Measurements from ENCODE around the gene ZNF813. TPM values are rescaled to one million over a fixed set of nuclear protein-coding genes. Genes with fewer than 3 reads are reported as not detected.
"Not testable (repeated sequence)": the region's sequence is repeated elsewhere in the genome, so short reads cannot be mapped to it uniquely, and the experiment has no call there.

The ZNF813 gene
- polyA plus RNA-seq, result under 1 TPM; 0.82 to 0.96 TPM

GRCh38 chr19:53467485-53468262 is at the start of gene ZNF813:
TSS of gene ZNF813 (plus strand) at chr19:53467733. CDS start at chr19:53483823, 16,090 bp downstream.
- peaks cover 0 to 8% of the 10 kb centered on the region in 2 donors for H3K9me3 ChIP-seq (ENCODE audit: control insufficient read depth in 2 of 2, insufficient read depth in 1 of 2, low read depth in 1 of 2, low read length in 1 of 2)
- H3K4me1 ChIP-seq (ENCODE audit: control insufficient read depth in 2 of 2, insufficient read depth in 2 of 2, low read length in 1 of 2), result no peaks in the 10 kb centered on the region
- H3K36me3 ChIP-seq (ENCODE audit: control insufficient read depth in 2 of 2, insufficient read depth in 2 of 2, low read length in 1 of 2), result no peaks in the 10 kb centered on the region
- H3K27me3 ChIP-seq (ENCODE audit: control insufficient read depth in 1 of 2, insufficient read depth in 2 of 2, low read length in 2 of 2), result no peaks in the 10 kb centered on the region
- peak within 1 kb of the TSS; percentile 64 to 91 for H3K27ac ChIP-seq (ENCODE audit: low read depth in 2 of 2, low read length in 1 of 2)
- whole genome bisulfite sequencing, 2 donors, result 0 to 1% methylated on average over 55 of the region's 55 CpGs
- peak within 1 kb of the TSS; percentile 62 to 81 for H3K4me3 ChIP-seq (ENCODE audit: low read depth in 1 of 2, low read length in 2 of 2)

- not testable (repeated sequence) for H3K4me1 ChIP-seq (ENCODE audit: control insufficient read depth in 2 of 2, insufficient read depth in 2 of 2, low read length in 1 of 2); H3K36me3 ChIP-seq (ENCODE audit: control insufficient read depth in 2 of 2, insufficient read depth in 2 of 2, low read length in 1 of 2); H3K27me3 ChIP-seq (ENCODE audit: control insufficient read depth in 1 of 2, insufficient read depth in 2 of 2, low read length in 2 of 2); H3K9me3 ChIP-seq (ENCODE audit: control insufficient read depth in 2 of 2, insufficient read depth in 1 of 2, low read depth in 1 of 2, low read length in 1 of 2); H3K4me3 ChIP-seq (ENCODE audit: low read depth in 1 of 2, low read length in 2 of 2); H3K27ac ChIP-seq (ENCODE audit: low read depth in 2 of 2, low read length in 1 of 2)
- WGBS, 2 donors, result 62 to 66% methylated on average over 11 of the region's 11 CpGs
These were observed 46.8 kb upstream of the ZNF813 start for GRCh38 chr19:53420520-53421315.

- Histone ChIP-seq H3K27ac (ENCODE audit: low read depth in 2 of 2, low read length in 1 of 2) (no peak overlapping the region), H3K9me3 (ENCODE audit: control insufficient read depth in 2 of 2, insufficient read depth in 1 of 2, low read depth in 1 of 2, low read length in 1 of 2) (no peaks in the 10 kb centered on the region), H3K36me3 (ENCODE audit: control insufficient read depth in 2 of 2, insufficient read depth in 2 of 2, low read length in 1 of 2) (no peaks in the 10 kb centered on the region), H3K27me3 (ENCODE audit: control insufficient read depth in 1 of 2, insufficient read depth in 2 of 2, low read length in 2 of 2) (no peaks in the 10 kb centered on the region), H3K4me3 (ENCODE audit: low read depth in 1 of 2, low read length in 2 of 2) (no peak overlapping the region), H3K4me1 (ENCODE audit: control insufficient read depth in 2 of 2, insufficient read depth in 2 of 2, low read length in 1 of 2) (no peaks in the 10 kb centered on the region)
- WGBS, 2 donors, result 83 to 88% methylated on average over 5 of the region's 5 CpGs
These were observed 45.0 kb upstream of the ZNF813 start for GRCh38 chr19:53422551-53422950.

- not testable (repeated sequence) for H3K36me3 ChIP-seq (ENCODE audit: control insufficient read depth in 2 of 2, insufficient read depth in 2 of 2, low read length in 1 of 2); H3K4me3 ChIP-seq (ENCODE audit: low read depth in 1 of 2, low read length in 2 of 2); H3K27ac ChIP-seq (ENCODE audit: low read depth in 2 of 2, low read length in 1 of 2); H3K4me1 ChIP-seq (ENCODE audit: control insufficient read depth in 2 of 2, insufficient read depth in 2 of 2, low read length in 1 of 2); H3K27me3 ChIP-seq (ENCODE audit: control insufficient read depth in 1 of 2, insufficient read depth in 2 of 2, low read length in 2 of 2); H3K9me3 ChIP-seq (ENCODE audit: control insufficient read depth in 2 of 2, insufficient read depth in 1 of 2, low read depth in 1 of 2, low read length in 1 of 2)
- WGBS, 2 donors, result 14 to 20% methylated on average over 7 to 8 of the region's 13 CpGs
These were observed 44.5 kb upstream of the ZNF813 start for GRCh38 chr19:53423074-53423473.

GRCh38 chr19:53423680-53424079 is 43.9 kb upstream of the ZNF813 start:
- H3K9me3 ChIP-seq (ENCODE audit: control insufficient read depth in 2 of 2, insufficient read depth in 1 of 2, low read depth in 1 of 2, low read length in 1 of 2); H3K4me3 ChIP-seq (ENCODE audit: low read depth in 1 of 2, low read length in 2 of 2); H3K27ac ChIP-seq (ENCODE audit: low read depth in 2 of 2, low read length in 1 of 2); H3K4me1 ChIP-seq (ENCODE audit: control insufficient read depth in 2 of 2, insufficient read depth in 2 of 2, low read length in 1 of 2); H3K36me3 ChIP-seq (ENCODE audit: control insufficient read depth in 2 of 2, insufficient read depth in 2 of 2, low read length in 1 of 2); H3K27me3 ChIP-seq (ENCODE audit: control insufficient read depth in 1 of 2, insufficient read depth in 2 of 2, low read length in 2 of 2): not testable (repeated sequence)
- 44 to 53% methylated on average over 8 of the region's 8 CpGs for WGBS, 2 donors

GRCh38 chr19:53424968-53425597 is 42.5 kb upstream of the ZNF813 start:
- no peak overlapping the region for H3K27ac ChIP-seq (ENCODE audit: low read depth in 2 of 2, low read length in 1 of 2)
- H3K4me3 ChIP-seq (ENCODE audit: low read depth in 1 of 2, low read length in 2 of 2), result no peak overlapping the region
- WGBS, 2 donors, result 25 to 28% methylated on average over 9 of the region's 9 CpGs
- H3K27me3 ChIP-seq (ENCODE audit: control insufficient read depth in 1 of 2, insufficient read depth in 2 of 2, low read length in 2 of 2), result no peaks in the 10 kb centered on the region
- no peaks in the 10 kb centered on the region for H3K4me1 ChIP-seq (ENCODE audit: control insufficient read depth in 2 of 2, insufficient read depth in 2 of 2, low read length in 1 of 2)
- no peaks in the 10 kb centered on the region for H3K9me3 ChIP-seq (ENCODE audit: control insufficient read depth in 2 of 2, insufficient read depth in 1 of 2, low read depth in 1 of 2, low read length in 1 of 2)
- H3K36me3 ChIP-seq (ENCODE audit: control insufficient read depth in 2 of 2, insufficient read depth in 2 of 2, low read length in 1 of 2), result no peaks in the 10 kb centered on the region

GRCh38 chr19:53431399-53432087 is 36.0 kb upstream of the ZNF813 start, which contains the start of gene ZNF761:
TSS of gene ZNF761 (plus strand) at chr19:53431984. CDS start at chr19:53447269, 15,285 bp downstream.
- Histone ChIP-seq H3K36me3 (ENCODE audit: control insufficient read depth in 2 of 2, insufficient read depth in 2 of 2, low read length in 1 of 2) (peaks cover 2 to 5% of the 10 kb centered on the region in 2 donors), H3K27me3 (ENCODE audit: control insufficient read depth in 1 of 2, insufficient read depth in 2 of 2, low read length in 2 of 2) (no peaks in the 10 kb centered on the region), H3K9me3 (ENCODE audit: control insufficient read depth in 2 of 2, insufficient read depth in 1 of 2, low read depth in 1 of 2, low read length in 1 of 2) (no peaks in the 10 kb centered on the region), H3K27ac (ENCODE audit: low read depth in 2 of 2, low read length in 1 of 2) (peak within 1 kb of the TSS; percentile 94 to 97), H3K4me1 (ENCODE audit: control insufficient read depth in 2 of 2, insufficient read depth in 2 of 2, low read length in 1 of 2) (peaks cover 0 to 6% of the 10 kb centered on the region in 2 donors), H3K4me3 (ENCODE audit: low read depth in 1 of 2, low read length in 2 of 2) (peak within 1 kb of the TSS; percentile 79 to 87)
- WGBS, 2 donors, result 1 to 4% methylated on average over 45 to 46 of the region's 46 CpGs

- peak overlapping the region; percentile 94 to 97 for H3K27ac ChIP-seq (ENCODE audit: low read depth in 2 of 2, low read length in 1 of 2)
- H3K9me3 ChIP-seq (ENCODE audit: control insufficient read depth in 2 of 2, insufficient read depth in 1 of 2, low read depth in 1 of 2, low read length in 1 of 2), result no peaks in the 10 kb centered on the region
- peaks cover 5% of the 10 kb centered on the region in 2 donors for H3K36me3 ChIP-seq (ENCODE audit: control insufficient read depth in 2 of 2, insufficient read depth in 2 of 2, low read length in 1 of 2)
- H3K4me3 ChIP-seq (ENCODE audit: low read depth in 1 of 2, low read length in 2 of 2), result peak overlapping the region; percentile 79 to 87
- H3K27me3 ChIP-seq (ENCODE audit: control insufficient read depth in 1 of 2, insufficient read depth in 2 of 2, low read length in 2 of 2), result no peaks in the 10 kb centered on the region
- peaks cover 0 to 6% of the 10 kb centered on the region in 2 donors for H3K4me1 ChIP-seq (ENCODE audit: control insufficient read depth in 2 of 2, insufficient read depth in 2 of 2, low read length in 1 of 2)
- WGBS, 2 donors, result 0 to 1% methylated on average over 30 of the region's 30 CpGs
These were observed 35.4 kb upstream of the ZNF813 start for GRCh38 chr19:53432088-53432661.

- 81 to 83% methylated on average over 2 of the region's 2 CpGs for WGBS, 2 donors
- H3K4me1 ChIP-seq (ENCODE audit: control insufficient read depth in 2 of 2, insufficient read depth in 2 of 2, low read length in 1 of 2); H3K4me3 ChIP-seq (ENCODE audit: low read depth in 1 of 2, low read length in 2 of 2); H3K27me3 ChIP-seq (ENCODE audit: control insufficient read depth in 1 of 2, insufficient read depth in 2 of 2, low read length in 2 of 2); H3K27ac ChIP-seq (ENCODE audit: low read depth in 2 of 2, low read length in 1 of 2): not testable (repeated sequence)
- Histone ChIP-seq H3K36me3 (ENCODE audit: control insufficient read depth in 2 of 2, insufficient read depth in 2 of 2, low read length in 1 of 2) (peaks cover 14 to 22% of the 10 kb centered on the region in 2 donors), H3K9me3 (ENCODE audit: control insufficient read depth in 2 of 2, insufficient read depth in 1 of 2, low read depth in 1 of 2, low read length in 1 of 2) (peaks cover 3 to 26% of the 10 kb centered on the region in 2 donors)
These were observed 23.7 kb upstream of the ZNF813 start for GRCh38 chr19:53443809-53444208.
